ENCODE data around the gene SLC6A2.

The SLC6A2 gene

DNA sequence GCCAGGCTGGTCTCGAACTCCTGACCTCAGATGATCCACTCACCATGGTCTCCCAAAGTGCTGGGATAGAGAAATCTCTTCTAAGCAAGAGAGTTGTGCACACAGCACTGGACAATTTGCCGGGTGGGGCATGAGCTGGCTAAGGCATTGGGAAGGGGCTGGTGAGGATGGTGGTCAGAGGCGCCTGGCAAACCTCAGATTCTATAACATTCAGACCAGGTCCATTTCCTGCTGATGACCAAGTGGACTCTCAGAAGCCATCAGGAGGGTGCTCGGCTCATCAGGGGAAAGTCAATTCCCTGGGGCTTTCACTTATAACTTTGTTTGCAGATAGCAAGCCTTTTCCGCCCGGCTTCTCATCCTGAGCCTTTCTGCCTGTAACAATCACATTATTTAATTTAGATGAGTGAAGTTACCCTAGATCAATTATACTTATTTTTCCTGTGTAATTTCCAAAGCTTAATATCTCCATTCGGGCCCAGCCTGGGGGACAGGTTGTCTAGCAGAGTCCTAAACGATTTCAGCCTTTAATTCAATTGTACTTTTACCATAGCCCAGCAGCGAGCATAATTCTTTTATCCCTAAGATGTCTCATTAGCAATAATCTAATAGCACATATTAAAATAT lies 15.0 kb upstream of the SLC6A2 start:
- no peak for DNase-seq (ENCODE audit: low read depth in 1 of 2, low spot score in 1 of 2)
- no peak overlapping the region for H3K4me3 ChIP-seq (replicated peaks; ENCODE audit: insufficient read depth, low read length)
- H3K27me3 ChIP-seq (ENCODE audit: insufficient read depth, poor library complexity, severe bottlenecking), result no peaks in the 10 kb centered on the region
- TF ChIP-seq, protein P1, sequence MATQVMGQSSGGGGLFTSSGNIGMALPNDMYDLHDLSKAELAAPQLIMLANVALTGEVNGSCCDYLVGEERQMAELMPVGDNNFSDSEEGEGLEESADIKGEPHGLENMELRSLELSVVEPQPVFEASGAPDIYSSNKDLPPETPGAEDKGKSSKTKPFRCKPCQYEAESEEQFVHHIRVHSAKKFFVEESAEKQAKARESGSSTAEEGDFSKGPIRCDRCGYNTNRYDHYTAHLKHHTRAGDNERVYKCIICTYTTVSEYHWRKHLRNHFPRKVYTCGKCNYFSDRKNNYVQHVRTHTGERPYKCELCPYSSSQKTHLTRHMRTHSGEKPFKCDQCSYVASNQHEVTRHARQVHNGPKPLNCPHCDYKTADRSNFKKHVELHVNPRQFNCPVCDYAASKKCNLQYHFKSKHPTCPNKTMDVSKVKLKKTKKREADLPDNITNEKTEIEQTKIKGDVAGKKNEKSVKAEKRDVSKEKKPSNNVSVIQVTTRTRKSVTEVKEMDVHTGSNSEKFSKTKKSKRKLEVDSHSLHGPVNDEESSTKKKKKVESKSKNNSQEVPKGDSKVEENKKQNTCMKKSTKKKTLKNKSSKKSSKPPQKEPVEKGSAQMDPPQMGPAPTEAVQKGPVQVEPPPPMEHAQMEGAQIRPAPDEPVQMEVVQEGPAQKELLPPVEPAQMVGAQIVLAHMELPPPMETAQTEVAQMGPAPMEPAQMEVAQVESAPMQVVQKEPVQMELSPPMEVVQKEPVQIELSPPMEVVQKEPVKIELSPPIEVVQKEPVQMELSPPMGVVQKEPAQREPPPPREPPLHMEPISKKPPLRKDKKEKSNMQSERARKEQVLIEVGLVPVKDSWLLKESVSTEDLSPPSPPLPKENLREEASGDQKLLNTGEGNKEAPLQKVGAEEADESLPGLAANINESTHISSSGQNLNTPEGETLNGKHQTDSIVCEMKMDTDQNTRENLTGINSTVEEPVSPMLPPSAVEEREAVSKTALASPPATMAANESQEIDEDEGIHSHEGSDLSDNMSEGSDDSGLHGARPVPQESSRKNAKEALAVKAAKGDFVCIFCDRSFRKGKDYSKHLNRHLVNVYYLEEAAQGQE (IDR thresholded peaks at IDR 0.05; ENCODE audit: insufficient replicate concordance, low read depth), result no peak
- no peak overlapping the region for H3K27ac ChIP-seq (replicated peaks)

DNA sequence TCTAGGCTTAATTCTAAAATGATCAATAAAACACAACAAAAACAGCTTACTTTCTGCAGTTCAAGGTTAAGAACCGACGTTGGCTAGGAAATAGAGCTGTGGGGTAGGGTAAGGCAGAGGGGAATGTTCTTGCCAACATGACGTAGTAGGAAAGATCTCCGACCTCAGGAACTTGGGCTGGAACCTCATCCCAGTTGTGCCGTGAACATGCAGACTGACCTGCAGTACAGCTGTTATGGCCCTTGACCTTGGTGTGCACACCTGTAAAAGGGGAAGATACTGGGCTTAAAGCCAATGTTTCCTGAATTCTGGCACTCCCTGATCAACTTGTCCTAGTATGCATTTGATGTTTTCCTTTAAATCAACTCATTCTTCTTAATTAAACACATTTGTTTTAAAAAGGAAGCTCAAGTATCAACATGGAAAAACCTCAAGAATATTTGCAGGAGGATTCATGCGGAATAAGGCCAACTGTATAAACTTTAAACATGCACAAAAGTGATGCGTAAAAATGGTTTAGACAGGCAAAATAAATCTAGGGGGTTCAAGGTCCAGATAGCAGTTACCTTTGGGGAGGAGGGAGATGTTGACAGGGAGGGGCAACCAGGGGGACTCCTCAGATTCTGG lies 14.2 kb upstream of the SLC6A2 start:
- Histone ChIP-seq H3K27me3 (ENCODE audit: insufficient read depth, poor library complexity, severe bottlenecking) (no peaks in the 10 kb centered on the region), H3K4me3 (replicated peaks; ENCODE audit: insufficient read depth, low read length) (no peak overlapping the region), H3K27ac (replicated peaks) (no peak overlapping the region)
- DNase-seq (ENCODE audit: low read depth in 1 of 2, low spot score in 1 of 2), result no peak
- TF ChIP-seq GABPA (IDR thresholded peaks at IDR 0.05; ENCODE audit: low read depth), result no peak
- no peak for TF ChIP-seq SPI1 (IDR thresholded peaks at IDR 0.05; ENCODE audit: borderline replicate concordance, low read depth)
- no peak for TF ChIP-seq POLR2AphosphoS5 (IDR thresholded peaks at IDR 0.05; ENCODE audit: low read depth)
- TF ChIP-seq, protein P2, sequence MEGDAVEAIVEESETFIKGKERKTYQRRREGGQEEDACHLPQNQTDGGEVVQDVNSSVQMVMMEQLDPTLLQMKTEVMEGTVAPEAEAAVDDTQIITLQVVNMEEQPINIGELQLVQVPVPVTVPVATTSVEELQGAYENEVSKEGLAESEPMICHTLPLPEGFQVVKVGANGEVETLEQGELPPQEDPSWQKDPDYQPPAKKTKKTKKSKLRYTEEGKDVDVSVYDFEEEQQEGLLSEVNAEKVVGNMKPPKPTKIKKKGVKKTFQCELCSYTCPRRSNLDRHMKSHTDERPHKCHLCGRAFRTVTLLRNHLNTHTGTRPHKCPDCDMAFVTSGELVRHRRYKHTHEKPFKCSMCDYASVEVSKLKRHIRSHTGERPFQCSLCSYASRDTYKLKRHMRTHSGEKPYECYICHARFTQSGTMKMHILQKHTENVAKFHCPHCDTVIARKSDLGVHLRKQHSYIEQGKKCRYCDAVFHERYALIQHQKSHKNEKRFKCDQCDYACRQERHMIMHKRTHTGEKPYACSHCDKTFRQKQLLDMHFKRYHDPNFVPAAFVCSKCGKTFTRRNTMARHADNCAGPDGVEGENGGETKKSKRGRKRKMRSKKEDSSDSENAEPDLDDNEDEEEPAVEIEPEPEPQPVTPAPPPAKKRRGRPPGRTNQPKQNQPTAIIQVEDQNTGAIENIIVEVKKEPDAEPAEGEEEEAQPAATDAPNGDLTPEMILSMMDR (IDR thresholded peaks at IDR 0.05; ENCODE audit: insufficient read depth, low read length), result no peak
- TF ChIP-seq, protein P1 (IDR thresholded peaks at IDR 0.05; ENCODE audit: insufficient replicate concordance, low read depth), result no peak

DNA sequence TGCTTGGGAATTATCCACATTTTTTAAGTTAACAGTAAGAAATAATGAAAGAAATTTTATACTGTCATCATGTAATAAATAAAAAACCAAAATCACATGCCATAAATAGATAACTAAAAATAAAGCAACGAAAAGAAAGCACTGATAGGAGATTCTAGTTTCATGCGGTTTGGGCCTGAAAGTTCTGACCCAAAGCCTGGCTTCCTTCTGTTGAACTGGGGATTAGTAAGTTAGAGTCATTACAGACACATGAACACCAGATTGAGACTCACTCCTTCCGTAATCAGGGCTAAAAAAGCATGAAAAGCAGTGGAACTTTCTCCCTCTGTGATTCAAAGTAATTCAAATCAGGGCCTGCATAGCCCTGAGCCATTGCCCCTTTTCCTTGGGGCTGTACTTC lies 13.2 kb upstream of the SLC6A2 start:
- Histone ChIP-seq H3K27me3 (ENCODE audit: insufficient read depth, poor library complexity, severe bottlenecking) (no peaks in the 10 kb centered on the region), H3K27ac (replicated peaks) (no peak overlapping the region), H3K4me3 (replicated peaks; ENCODE audit: insufficient read depth, low read length) (no peak overlapping the region)
- no peak for DNase-seq (ENCODE audit: low read depth in 1 of 2, low spot score in 1 of 2)
- TF ChIP-seq GABPA (IDR thresholded peaks at IDR 0.05; ENCODE audit: low read depth) (no peak), SPI1 (IDR thresholded peaks at IDR 0.05; ENCODE audit: borderline replicate concordance, low read depth) (no peak), POLR2AphosphoS5 (IDR thresholded peaks at IDR 0.05; ENCODE audit: low read depth) (no peak)
- TF ChIP-seq, protein P2 (IDR thresholded peaks at IDR 0.05; ENCODE audit: insufficient read depth, low read length), result no peak
- TF ChIP-seq, protein P1 (IDR thresholded peaks at IDR 0.05; ENCODE audit: insufficient replicate concordance, low read depth), result no peak
